NCI-H774 (cell line): ENCODE results near the gene TBC1D22B.
A peak's percentile ranks its signal among the peaks of the same experiment; 100 is the strongest.

ENCODE experiments used
- DNase-seq: peaks from one replicate; lab custom pipeline; 2025; lab: John Stamatoyannopoulos, UW

The TBC1D22B gene

GRCh38 chr6:37357288-37357687 lies 99.7 kb downstream of the TBC1D22B start:
- DNase-seq, result no peak

GRCh38 chr6:37357860-37358259 lies 100.3 kb downstream of the TBC1D22B start:
- no peak for DNase-seq

GRCh38 chr6:37359039-37359438 lies 101.5 kb downstream of the TBC1D22B start:
- DNase-seq, result no peak

DNA sequence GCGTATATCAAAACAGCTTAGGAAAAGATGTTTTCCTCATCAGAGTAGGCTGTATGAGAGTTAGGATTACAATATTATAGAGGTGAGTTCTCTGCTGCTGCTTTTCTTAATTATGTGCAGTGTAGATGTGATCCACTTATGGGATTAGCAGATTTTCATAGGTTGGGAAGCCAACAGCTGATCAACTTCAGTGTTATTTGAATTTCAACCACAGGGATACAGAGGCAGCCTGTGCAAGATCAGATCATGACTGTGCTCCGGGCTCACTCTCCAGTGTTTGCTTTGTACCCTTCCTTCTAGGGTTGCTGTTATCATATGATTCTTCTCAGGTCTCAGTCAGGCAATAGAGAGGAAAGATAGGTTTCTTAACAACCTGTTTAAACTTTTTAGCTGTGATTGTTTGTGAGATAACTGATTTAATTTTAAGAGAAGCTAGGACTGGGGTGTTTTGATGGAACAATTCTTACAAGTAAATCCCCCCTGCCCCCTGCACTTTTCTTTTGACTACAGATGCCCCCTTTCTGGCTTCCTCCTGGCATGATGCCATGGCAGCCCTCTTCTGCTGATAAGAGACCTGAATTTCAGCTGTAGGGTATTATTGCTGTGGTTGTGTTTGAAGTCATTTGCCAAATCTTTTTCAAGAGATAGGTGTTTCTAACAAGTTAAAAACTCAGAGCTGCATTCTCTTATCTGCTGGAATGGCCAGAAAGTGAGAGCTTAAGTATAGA lies 104.7 kb downstream of the TBC1D22B start:
- no peak for DNase-seq

DNA sequence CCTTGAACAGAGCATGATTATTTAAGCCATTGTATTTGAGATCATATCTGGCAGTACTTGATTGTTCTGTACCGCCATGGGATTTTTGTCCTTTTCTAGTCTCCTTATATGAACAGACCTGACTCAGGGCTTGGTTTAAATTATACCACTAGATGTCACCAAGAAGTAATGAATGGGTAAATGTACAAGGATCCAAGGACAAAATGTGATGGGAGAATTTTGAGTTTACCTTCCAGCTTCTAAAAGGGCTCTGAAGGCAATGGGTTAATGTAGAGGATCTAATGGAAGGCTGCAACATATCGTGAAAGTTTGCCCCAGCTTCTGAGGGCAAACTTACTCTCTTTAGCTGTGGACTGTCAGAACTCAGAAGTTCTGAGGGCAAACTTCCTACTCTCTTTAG lies 108.2 kb downstream of the TBC1D22B start:
- DNase-seq, result no peak

DNA sequence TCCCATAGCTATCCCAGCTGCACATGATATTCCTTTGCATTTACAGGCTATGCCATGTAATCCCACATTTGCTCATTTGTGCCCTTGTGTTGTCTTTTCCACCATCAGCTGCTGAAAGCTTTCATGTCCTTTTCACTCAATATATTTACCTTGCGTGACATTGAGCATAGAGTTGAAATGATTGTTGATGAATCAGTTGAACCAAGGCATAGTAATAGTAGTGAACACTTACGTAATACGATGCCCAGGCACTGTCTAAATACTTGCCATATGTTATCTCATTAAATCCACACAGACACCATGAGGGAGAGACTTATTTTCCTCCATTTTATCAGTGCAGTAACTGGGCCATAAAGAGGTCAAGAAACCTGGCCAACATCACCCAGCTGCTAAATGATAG lies 109.3 kb downstream of the TBC1D22B start:
- DNase-seq, result peak; percentile 85

DNA sequence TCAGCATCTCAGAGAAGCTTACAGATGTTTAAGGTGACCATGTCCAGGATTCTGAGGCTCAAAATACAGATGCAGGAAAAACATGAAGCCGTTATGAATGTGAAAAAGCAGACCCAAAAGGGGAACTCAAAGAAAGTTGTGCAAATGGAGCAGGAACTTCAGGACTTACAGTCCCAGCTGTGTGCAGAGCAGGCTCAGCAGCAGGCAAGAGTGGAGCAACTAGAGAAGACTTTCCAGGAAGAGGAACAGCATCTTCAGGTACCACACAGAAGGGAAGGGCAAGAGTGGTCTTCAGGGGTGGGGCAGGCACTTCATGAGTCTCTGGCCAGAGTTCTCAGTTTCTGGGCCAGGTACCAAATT lies 111.4 kb downstream of the TBC1D22B start:
- DNase-seq, result no peak

DNA sequence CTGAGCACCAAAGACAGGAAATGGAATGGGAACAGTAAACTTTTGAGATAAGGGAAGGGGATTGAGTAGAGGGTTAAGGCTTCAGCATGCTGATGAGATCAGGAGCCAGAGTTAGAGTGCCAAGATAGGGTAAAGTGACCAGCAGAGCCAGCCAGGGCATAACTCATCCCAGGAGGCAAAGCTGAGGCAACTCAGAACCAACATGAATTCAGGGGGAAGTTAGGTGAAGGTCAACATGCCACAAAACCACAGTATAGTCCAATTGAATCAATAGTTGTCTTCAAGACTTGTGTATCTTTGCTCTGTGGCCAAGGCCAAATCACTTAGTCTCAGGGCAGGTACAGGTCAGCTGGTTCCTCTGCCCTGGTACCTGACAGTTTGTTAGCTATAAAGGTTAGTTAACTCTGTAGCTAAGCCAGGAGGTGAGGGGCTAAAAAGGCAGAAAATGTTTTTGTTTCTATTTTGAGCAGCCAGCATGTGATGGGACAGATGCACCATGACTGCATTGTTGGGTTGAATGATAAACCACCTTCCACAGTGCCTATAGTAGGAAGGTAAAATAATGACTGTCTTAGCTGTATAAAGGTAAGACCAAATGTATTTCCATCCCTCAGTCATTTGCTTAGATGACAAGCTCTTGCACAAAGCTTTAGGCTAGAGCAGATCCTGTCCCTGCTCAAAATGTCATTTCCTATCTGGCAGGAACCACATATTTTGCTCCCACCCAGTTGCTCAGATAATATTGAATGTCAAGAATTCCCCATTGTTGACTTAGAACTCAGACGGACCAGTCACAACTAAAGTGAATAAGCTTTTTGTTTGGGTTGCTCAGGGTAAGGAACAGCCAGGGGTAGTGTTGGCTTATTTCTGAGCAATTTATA lies 112.0 kb downstream of the TBC1D22B start:
- no peak for DNase-seq

DNA sequence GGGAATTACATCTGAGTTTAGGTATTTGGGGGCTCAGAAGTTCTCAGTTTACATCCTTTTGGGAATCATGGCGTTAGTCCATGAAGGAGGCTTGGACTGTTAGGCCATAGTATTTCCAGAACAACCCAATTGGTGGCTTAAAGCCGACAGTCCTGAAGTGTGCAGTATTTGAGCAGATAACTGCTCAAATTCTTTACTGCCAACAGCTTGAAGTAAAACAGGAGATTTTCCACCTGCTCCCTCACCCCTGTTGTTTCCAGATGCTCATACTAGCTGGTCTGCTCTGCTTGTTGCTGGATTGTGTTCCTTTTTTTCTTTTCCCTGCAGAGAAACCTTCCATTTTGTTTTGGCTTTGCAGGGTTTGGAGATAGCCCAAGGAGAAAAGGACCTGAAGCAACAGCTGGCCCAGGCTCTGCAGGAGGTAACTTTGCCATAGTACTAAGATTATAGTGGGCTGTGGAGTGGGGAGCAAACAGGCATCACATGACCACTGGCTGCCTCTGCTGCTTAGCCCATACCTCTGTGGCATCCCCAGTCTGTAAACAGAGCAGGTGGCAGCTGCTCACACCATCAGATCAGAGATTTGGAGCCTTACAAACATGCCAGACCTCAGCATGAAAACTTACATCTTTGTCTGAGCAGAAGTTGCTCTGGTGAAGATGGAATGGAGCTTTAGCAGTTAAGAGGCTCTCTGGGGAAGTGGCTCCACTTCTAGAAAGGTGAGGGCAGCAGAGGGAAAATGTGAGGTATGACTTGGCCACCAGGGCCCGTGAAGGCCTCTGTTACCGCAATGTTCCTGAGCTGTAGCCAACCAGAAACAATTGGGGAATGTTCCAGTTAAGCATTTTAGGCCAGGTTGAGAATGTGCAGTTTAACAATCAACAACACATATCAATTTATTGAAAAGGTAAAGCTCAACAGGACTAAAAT lies 113.8 kb downstream of the TBC1D22B start:
- no peak for DNase-seq

DNA sequence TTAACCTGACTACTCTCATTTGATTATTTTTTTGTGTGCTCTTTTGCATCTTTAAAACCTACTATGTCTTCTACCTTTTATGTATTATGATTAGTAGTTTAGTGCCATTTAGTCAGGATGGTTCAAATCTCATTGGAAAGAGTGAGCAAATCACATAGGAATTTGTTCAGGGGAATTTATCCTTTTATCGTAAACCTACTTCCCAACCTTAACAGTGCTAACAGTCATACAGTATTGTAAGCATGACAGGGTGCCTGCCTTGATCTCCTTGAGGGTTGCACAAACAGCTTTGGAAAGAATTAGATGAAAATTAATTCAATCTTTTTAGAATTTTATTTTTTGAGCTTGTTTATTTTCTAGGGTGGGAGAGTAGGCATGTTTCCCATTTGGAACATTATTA lies 114.5 kb downstream of the TBC1D22B start:
- DNase-seq, result no peak

GRCh38 chr6:37373822-37374471 lies 116.4 kb downstream of the TBC1D22B start:
- no peak for DNase-seq

- DNase-seq, result no peak
Measured at GRCh38 chr6:37375376-37375775, 117.8 kb downstream of the TBC1D22B start.

- no peak for DNase-seq
Measured at GRCh38 chr6:37376078-37376743, 118.6 kb downstream of the TBC1D22B start.

- peak; percentile 79 for DNase-seq
Measured at GRCh38 chr6:37381579-37381978, 124.0 kb downstream of the TBC1D22B start.
